Neural progenitor cell (in vitro differentiated cells): Measurements from ENCODE around the gene HOGA1. TPM values are rescaled to one million over a fixed set of nuclear protein-coding genes. Genes with fewer than 3 reads are reported as not detected.

Experiments used
- DNase-seq: peaks from one replicate; pipeline ENCODE4 v3.0.0-alpha.2; 2016; ENCODE audit warnings: low spot score
- H2AFZ ChIP-seq: fragments of 200-600 bp; sonication (generic); replicated peaks from 2 replicates; pipeline ENCODE4 v1.6.1; 2016; ENCODE audit warnings: antibody characterized with exemption
- H3F3A ChIP-seq: fragments of 200-600 bp; sonication (generic); 2 replicates; pipeline ENCODE4 v1.6.1; 2016; ENCODE audit warnings: antibody characterized with exemption, low read depth
- H3K27ac ChIP-seq: fragments of 200-600 bp; sonication (generic); 2 replicates; pipeline ENCODE4 v1.5.1; 2016; ENCODE audit warnings: mild to moderate bottlenecking
- H3K27me3 ChIP-seq: fragments of 200-600 bp; sonication (generic); 2 replicates; pipeline ENCODE4 v1.6.1; 2016; ENCODE audit warnings: mild to moderate bottlenecking, moderate library complexity
- H3K36me3 ChIP-seq: fragments of 200-600 bp; sonication (generic); 2 replicates; pipeline ENCODE4 v1.5.1; 2016
- H3K4me1 ChIP-seq: fragments of 200-600 bp; sonication (generic); 2 replicates; pipeline ENCODE4 v1.6.1; 2016; ENCODE audit warnings: mixed run types
- H3K4me2 ChIP-seq: fragments of 200-600 bp; sonication (generic); 2 replicates; pipeline ENCODE4 v1.6.1; 2016
- H3K4me3 ChIP-seq: fragments of 200-600 bp; sonication (generic); 2 replicates; pipeline ENCODE4 v1.5.1; 2016
- H3K79me2 ChIP-seq: fragments of 200-600 bp; sonication (generic); 2 replicates; pipeline ENCODE4 v1.6.1; 2016; ENCODE audit warnings: low read depth
- H3K9ac ChIP-seq: fragments of 200-600 bp; sonication (generic); 2 replicates; pipeline ENCODE4 v1.6.1; 2016
- H3K9me3 ChIP-seq: fragments of 200-600 bp; sonication (generic); 2 replicates; pipeline ENCODE4 v1.5.1; 2016; ENCODE audit warnings: low read depth
- H4K20me1 ChIP-seq: fragments of 200-600 bp; sonication (generic); 2 replicates; pipeline ENCODE4 v1.6.1; 2016; ENCODE audit warnings: low read depth
- H3K27ac Mint-ChIP-seq: 3 replicates; pipeline ENCODE4 v1.8.0; 2021; ENCODE audit warnings: mixed read lengths
- H3K27me3 Mint-ChIP-seq: 2 replicates; pipeline ENCODE4 v1.8.0; 2022; ENCODE audit warnings: low read depth, mild to moderate bottlenecking, inconsistent platforms, moderate library complexity, mixed read lengths; ENCODE audit not compliant: insufficient read depth
- H3K36me3 Mint-ChIP-seq: 3 replicates; pipeline ENCODE4 v1.8.0; 2021; ENCODE audit warnings: mixed read lengths
- H3K4me1 Mint-ChIP-seq: 3 replicates; pipeline ENCODE4 v1.8.0; 2021; ENCODE audit warnings: mixed read lengths
- H3K4me3 Mint-ChIP-seq: 3 replicates; pipeline ENCODE4 v1.8.0; 2021; ENCODE audit warnings: mild to moderate bottlenecking, moderate library complexity, mixed read lengths
- H3K9me3 Mint-ChIP-seq: 3 replicates; pipeline ENCODE4 v1.8.0; 2020; ENCODE audit warnings: mixed read lengths
- CTCF ChIP-seq: fragments of 200-600 bp; sonication (generic); IDR thresholded peaks from 2 replicates; pipeline ENCODE4 v1.5.1; 2017; ENCODE audit warnings: antibody characterized with exemption, mild to moderate bottlenecking
- EZH2 ChIP-seq: fragments of 200-600 bp; sonication (generic); IDR thresholded peaks from 2 replicates; pipeline ENCODE4 v1.6.1; 2017; ENCODE audit warnings: antibody characterized with exemption, mild to moderate bottlenecking, moderate library complexity
- EZH2phosphoT487 ChIP-seq: fragments of 200-600 bp; sonication (generic); IDR thresholded peaks from 2 replicates; pipeline ENCODE4 v1.6.1; 2017; ENCODE audit warnings: antibody characterized with exemption
- total RNA-seq: library from RNA; depleted of rRNA; stranded (reverse); fragments of >200 nt; gene quantifications from 2 replicates; pipeline ENCODE4 v1.2.3, GENCODE V29; 2015; ENCODE audit warnings: low replicate concordance

Gene HOGA1
- total RNA-seq, 1 donor from 2014 or later: 0.17 TPM

- H3K27ac Mint-ChIP-seq: no peak overlapping the region
- Histone ChIP-seq H3K36me3 (no peaks in the 10 kb centered on the region), H3K79me2 (no peaks in the 10 kb centered on the region), H3K27me3 (no peaks in the 10 kb centered on the region), H3K4me1 (peaks cover 4% of the 10 kb centered on the region), H3K9me3 (no peaks in the 10 kb centered on the region), H3K4me3 (no peak overlapping the region), H3K27ac (no peak overlapping the region), H3K4me2 (no peak overlapping the region), H2AFZ (no peak overlapping the region), H3F3A (no peaks in the 10 kb centered on the region), H4K20me1 (peaks cover 7% of the 10 kb centered on the region), H3K9ac (no peak overlapping the region)
- no peak for TF ChIP-seq CTCF
- TF ChIP-seq EZH2: no peak
- no peak for TF ChIP-seq EZH2phosphoT487
- no peak overlapping the region for H3K4me3 Mint-ChIP-seq
- no peaks in the 10 kb centered on the region for H3K9me3 Mint-ChIP-seq
- DNase-seq: no peak
- peaks cover 8% of the 10 kb centered on the region for H3K4me1 Mint-ChIP-seq
- H3K27me3 Mint-ChIP-seq: no peaks in the 10 kb centered on the region
- peaks cover 5% of the 10 kb centered on the region for H3K36me3 Mint-ChIP-seq
Measured at GRCh38 chr10:97611473-97611872, 27.3 kb downstream of the HOGA1 start.

DNA sequence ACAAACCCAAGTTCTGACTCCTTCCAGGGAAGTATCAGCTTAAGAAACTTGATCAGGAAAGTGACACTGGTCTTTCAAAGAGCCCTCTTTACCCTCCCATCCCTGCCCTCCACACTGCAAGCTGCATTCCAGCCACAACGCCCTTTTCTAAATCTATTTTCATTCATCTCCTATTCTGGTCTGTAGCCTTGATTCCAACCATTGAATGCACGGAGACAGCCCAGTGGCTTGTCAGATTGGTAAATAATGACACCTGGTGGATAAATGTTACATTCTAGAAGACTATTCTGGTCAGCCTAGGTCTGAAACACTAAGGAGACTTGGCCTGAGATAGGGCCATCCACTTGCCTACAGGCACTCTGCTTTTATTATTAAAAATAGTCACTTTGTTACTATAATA lies 28.2 kb downstream of the HOGA1 start:
- no peak overlapping the region for H3K4me3 Mint-ChIP-seq
- no peaks in the 10 kb centered on the region for H3F3A ChIP-seq
- no peak overlapping the region for H3K27ac Mint-ChIP-seq
- H3K4me1 ChIP-seq: peaks cover 1% of the 10 kb centered on the region
- no peaks in the 10 kb centered on the region for H3K9me3 ChIP-seq
- no peak overlapping the region for H3K4me3 ChIP-seq
- H3K27me3 Mint-ChIP-seq: no peaks in the 10 kb centered on the region
- peaks cover 7% of the 10 kb centered on the region for H4K20me1 ChIP-seq
- H3K27ac ChIP-seq: no peak overlapping the region
- H2AFZ ChIP-seq: no peak overlapping the region
- H3K36me3 ChIP-seq: no peaks in the 10 kb centered on the region
- peaks cover 10% of the 10 kb centered on the region for H3K36me3 Mint-ChIP-seq
- DNase-seq: peak; percentile 41
- TF ChIP-seq EZH2phosphoT487: no peak
- peak; percentile 51 for TF ChIP-seq CTCF
- no peak for TF ChIP-seq EZH2
- no peak overlapping the region for H3K4me2 ChIP-seq
- H3K4me1 Mint-ChIP-seq: peaks cover under 1% of the 10 kb centered on the region
- no peak overlapping the region for H3K9ac ChIP-seq
- H3K9me3 Mint-ChIP-seq: no peaks in the 10 kb centered on the region
- no peaks in the 10 kb centered on the region for H3K79me2 ChIP-seq
- H3K27me3 ChIP-seq: no peaks in the 10 kb centered on the region

DNA sequence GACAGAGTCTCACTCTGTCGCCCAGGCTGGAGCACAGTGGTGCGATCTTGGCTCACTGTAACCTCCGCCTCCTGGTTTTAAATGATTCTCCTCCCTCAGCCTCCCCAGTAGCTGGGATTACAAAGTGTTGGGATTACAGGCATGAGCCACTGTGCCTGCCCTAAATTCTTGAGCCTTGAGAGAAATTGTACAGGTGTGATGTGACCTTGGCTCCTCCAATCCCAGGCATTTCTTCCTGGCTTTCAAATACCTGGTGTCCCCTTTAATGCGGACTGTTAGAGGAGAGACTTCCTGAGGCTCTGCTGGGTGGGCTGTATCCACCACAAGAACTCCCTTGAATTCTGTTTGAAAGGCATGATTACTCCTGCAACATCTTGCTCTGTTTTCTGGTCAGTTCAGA lies 34.1 kb downstream of the HOGA1 start:
- TF ChIP-seq CTCF (no peak), EZH2 (no peak), EZH2phosphoT487 (no peak)
- H3K4me2 ChIP-seq: no peak overlapping the region
- H3K27ac ChIP-seq: no peak overlapping the region

More for the DNA sequence above, 34.1 kb downstream of the HOGA1 start:
- Histone ChIP-seq H3K9ac (no peak overlapping the region), H3F3A (no peaks in the 10 kb centered on the region), H3K4me1 (no peaks in the 10 kb centered on the region), H3K9me3 (no peaks in the 10 kb centered on the region), H3K4me3 (no peak overlapping the region), H2AFZ (no peak overlapping the region), H3K79me2 (no peaks in the 10 kb centered on the region), H3K27me3 (no peaks in the 10 kb centered on the region), H3K36me3 (no peaks in the 10 kb centered on the region), H4K20me1 (peaks cover 5% of the 10 kb centered on the region)
- Mint-ChIP-seq H3K4me1 (no peaks in the 10 kb centered on the region), H3K27me3 (no peaks in the 10 kb centered on the region), H3K27ac (no peak overlapping the region), H3K36me3 (peaks cover 14% of the 10 kb centered on the region), H3K9me3 (no peaks in the 10 kb centered on the region), H3K4me3 (no peak overlapping the region)
- no peak for DNase-seq
